Stimulated activated CD8-positive, alpha-beta memory T cell treated with anti-CD3 and anti-CD28 coated beads, Interleukin-4, amount 100 ng/mL, for 48 hours (primary cell): ENCODE results near the gene KLC1.
A peak's percentile ranks its signal among the peaks of the same experiment; 100 is the strongest.

ENCODE experiments used
- DNase-seq: peaks from one replicate; pipeline ENCODE4 v3.0.0-alpha.2; 2020

KLC1 gene

GRCh38 chr14:103738166-103738565 is 109.2 kb downstream of the KLC1 start:
- DNase-seq: no peak

- no peak for DNase-seq
Observed at GRCh38 chr14:103738701-103739451, 109.9 kb downstream of the KLC1 start.

GRCh38 chr14:103739466-103739792 is 110.4 kb downstream of the KLC1 start:
- DNase-seq: no peak

- DNase-seq: no peak
Observed at GRCh38 chr14:103739793-103740501, 110.9 kb downstream of the KLC1 start.

- no peak for DNase-seq
Observed at GRCh38 chr14:103740991-103741689, 112.1 kb downstream of the KLC1 start.

GRCh38 chr14:103741876-103742275 is 112.9 kb downstream of the KLC1 start:
- no peak for DNase-seq

- DNase-seq: no peak
Observed at GRCh38 chr14:103742499-103743255, 113.7 kb downstream of the KLC1 start.

- DNase-seq: no peak
Observed at GRCh38 chr14:103743691-103744090, 114.7 kb downstream of the KLC1 start.

GRCh38 chr14:103744621-103745395 is 115.8 kb downstream of the KLC1 start:
- DNase-seq: no peak

- DNase-seq: no peak
Observed at GRCh38 chr14:103745424-103745823, 116.4 kb downstream of the KLC1 start.

- DNase-seq: no peak
Observed at GRCh38 chr14:103746701-103747100, 117.7 kb downstream of the KLC1 start.

- peak; percentile 60 for DNase-seq
Observed at GRCh38 chr14:103748534-103748857, 119.5 kb downstream of the KLC1 start.

GRCh38 chr14:103749452-103749851 is 120.4 kb downstream of the KLC1 start:
- no peak for DNase-seq

- no peak for DNase-seq
Observed at GRCh38 chr14:103749860-103750259, 120.8 kb downstream of the KLC1 start.
